ENCODE results near the gene KCNJ16.

GRCh38 chr17:70091005-70091568 is 16.1 kb downstream of the KCNJ16 start:
- TF ChIP-seq CTCF (IDR thresholded peaks at IDR 0.05) = no peak
- no peak for TF ChIP-seq POLR2AphosphoS5 (IDR thresholded peaks at IDR 0.05; ENCODE audit: low read depth, low read length)
- no peak for TF ChIP-seq SIN3A (IDR thresholded peaks at IDR 0.05; ENCODE audit: borderline replicate concordance, insufficient read depth, low read depth, low read length)
- no peak for TF ChIP-seq TCF7L2 (IDR thresholded peaks at IDR 0.05; ENCODE audit: low read depth, low read length)
